HepG2 (cell line): Measurements from ENCODE around the gene NFE2L1. TPM values are rescaled to one million over a fixed set of nuclear protein-coding genes. Genes with fewer than 3 reads are reported as not detected.

Source experiments
- ADNP ChIP-seq: sonication (generic); formaldehyde crosslinking; IDR thresholded peaks from 2 replicates; pipeline ENCODE4 v1.4.0; 2020; ENCODE audit warnings: missing genetic modification reagents
- AGO2 ChIP-seq: fragments of 200-400 bp; formaldehyde crosslinking; optimal IDR thresholded peaks from 2 replicates; pipeline ENCODE3; 2017; ENCODE audit warnings: mild to moderate bottlenecking, low read depth, low read length, moderate library complexity
- ETV5 ChIP-seq: IDR thresholded peaks from 2 replicates; pipeline ENCODE4 v1.6.1; 2018; ENCODE audit warnings: missing biosample characterization, missing genetic modification reagents, inconsistent platforms, borderline replicate concordance
- FOXA3 ChIP-seq: IDR thresholded peaks from 2 replicates; pipeline ENCODE4 v1.6.1; 2016; ENCODE audit warnings: missing genetic modification reagents, missing compliant biosample characterization
- GATA4 ChIP-seq: sonication (generic); IDR thresholded peaks from 2 replicates; pipeline ENCODE4 v1.6.1; 2016; ENCODE audit warnings: antibody characterized with exemption, low read depth, borderline replicate concordance
- HES4 ChIP-seq: sonication (generic); formaldehyde crosslinking; IDR thresholded peaks from 2 replicates; pipeline ENCODE4 v1.9.0; 2021; ENCODE audit warnings: mild to moderate bottlenecking, missing genetic modification reagents, borderline replicate concordance
- MTF1 ChIP-seq: sonication (generic); formaldehyde crosslinking; IDR thresholded peaks from 2 replicates; pipeline ENCODE4 v1.5.0; 2020; ENCODE audit warnings: missing genetic modification reagents
- NCOA2 ChIP-seq: sonication (generic); formaldehyde crosslinking; IDR thresholded peaks from 2 replicates; pipeline ENCODE4 v1.8.0; 2022; ENCODE audit warnings: inconsistent platforms
- NFKB2 ChIP-seq: sonication (generic); formaldehyde crosslinking; IDR thresholded peaks from 2 replicates; pipeline ENCODE4 v1.4.0; 2020; ENCODE audit warnings: missing genetic modification reagents, borderline replicate concordance
- PAX8 ChIP-seq: sonication (generic); formaldehyde crosslinking; IDR thresholded peaks from 2 replicates; pipeline ENCODE4 v1.8.0; 2022; ENCODE audit warnings: mild to moderate bottlenecking, missing genetic modification reagents, borderline replicate concordance
- PLRG1 ChIP-seq: fragments of 450-650 bp; conservative IDR thresholded peaks from 2 replicates; pipeline ENCODE4 v1.6.1; 2016
- STAG1 ChIP-seq: sonication (generic); formaldehyde crosslinking; IDR thresholded peaks from 2 replicates; pipeline ENCODE4 v1.4.0; 2020; ENCODE audit warnings: missing genetic modification reagents
- TEAD2 ChIP-seq: sonication (generic); formaldehyde crosslinking; IDR thresholded peaks from 2 replicates; pipeline ENCODE4 v1.9.0; 2021; ENCODE audit warnings: missing genetic modification reagents
- TSC22D2 ChIP-seq: sonication (generic); formaldehyde crosslinking; IDR thresholded peaks from 2 replicates; pipeline ENCODE4 v1.5.1; 2020; ENCODE audit warnings: missing genetic modification reagents, mild to moderate bottlenecking, borderline replicate concordance
- ZNF839 ChIP-seq: sonication (generic); formaldehyde crosslinking; IDR thresholded peaks from 2 replicates; pipeline ENCODE4 v1.4.0; 2020; ENCODE audit warnings: missing genetic modification reagents, mild to moderate bottlenecking, borderline replicate concordance
- ZSCAN29 ChIP-seq: sonication (generic); formaldehyde crosslinking; conservative IDR thresholded peaks from 2 replicates; pipeline ENCODE4 v1.4.0; 2020; ENCODE audit warnings: mild to moderate bottlenecking, missing genetic modification reagents
- polyA plus RNA-seq, 8 experiments: library from polyadenylated mRNA; depleted of rRNA in 3 of 8; stranded (reverse) in 7 of 8; unstranded in 1 of 8; fragments of >200 nt; fragmentation: Illumina TruSeq in 4 of 8; extraction: Trizol in 4 of 8; gene quantifications; 2 replicates each; pipeline versions ENCODE4 v1.2.1 to v1.2.3, GENCODE V29; 2011 to 2016; ENCODE audit warnings: low read depth in 4 of 8, missing spikeins in 1 of 8, mixed read lengths in 1 of 8; ENCODE audit not compliant: insufficient read depth in 1 of 8
- total RNA-seq, 5 experiments: library from RNA; depleted of rRNA; stranded (reverse); fragments of >200 nt; fragmentation: Illumina TruSeq; extraction: Trizol; gene quantifications; 2 replicates each; pipeline ENCODE4 v1.2.3, GENCODE V29; 2016; ENCODE audit warnings: low read depth in 1 of 5
- TF ChIP-seq, protein P1 (sequence below): sonication (generic); formaldehyde crosslinking; IDR thresholded peaks from 2 replicates; pipeline ENCODE4 v1.8.0; 2023; ENCODE audit warnings: mild to moderate bottlenecking, missing genetic modification reagents
- TF ChIP-seq, protein P2 (sequence below): IDR thresholded peaks from 2 replicates; pipeline ENCODE4 v1.6.1; 2012; ENCODE audit warnings: low read depth, low read length, improper control_type of control experiment
- TF ChIP-seq, protein P3 (sequence below): sonication (generic); formaldehyde crosslinking; IDR thresholded peaks from 2 replicates; pipeline ENCODE4 v1.9.0; 2022; ENCODE audit warnings: low read depth, missing genetic modification reagents
- TF ChIP-seq, protein P4 (sequence below): sonication (generic); formaldehyde crosslinking; IDR thresholded peaks from 2 replicates; pipeline ENCODE4 v1.8.1; 2023; ENCODE audit warnings: mild to moderate bottlenecking, inconsistent platforms, moderate library complexity, missing genetic modification reagents, borderline replicate concordance
- TF ChIP-seq, protein P5 (sequence below): IDR thresholded peaks from 2 replicates; pipeline ENCODE4 v1.6.1; 2012; ENCODE audit warnings: inconsistent platforms

NFE2L1 gene
- total and polyA plus RNA-seq, 2 of the 13 experiments (the other 11 are each of a cell fraction or from before 2014, with no cell fraction given): 67.0 to 234 TPM

DNA sequence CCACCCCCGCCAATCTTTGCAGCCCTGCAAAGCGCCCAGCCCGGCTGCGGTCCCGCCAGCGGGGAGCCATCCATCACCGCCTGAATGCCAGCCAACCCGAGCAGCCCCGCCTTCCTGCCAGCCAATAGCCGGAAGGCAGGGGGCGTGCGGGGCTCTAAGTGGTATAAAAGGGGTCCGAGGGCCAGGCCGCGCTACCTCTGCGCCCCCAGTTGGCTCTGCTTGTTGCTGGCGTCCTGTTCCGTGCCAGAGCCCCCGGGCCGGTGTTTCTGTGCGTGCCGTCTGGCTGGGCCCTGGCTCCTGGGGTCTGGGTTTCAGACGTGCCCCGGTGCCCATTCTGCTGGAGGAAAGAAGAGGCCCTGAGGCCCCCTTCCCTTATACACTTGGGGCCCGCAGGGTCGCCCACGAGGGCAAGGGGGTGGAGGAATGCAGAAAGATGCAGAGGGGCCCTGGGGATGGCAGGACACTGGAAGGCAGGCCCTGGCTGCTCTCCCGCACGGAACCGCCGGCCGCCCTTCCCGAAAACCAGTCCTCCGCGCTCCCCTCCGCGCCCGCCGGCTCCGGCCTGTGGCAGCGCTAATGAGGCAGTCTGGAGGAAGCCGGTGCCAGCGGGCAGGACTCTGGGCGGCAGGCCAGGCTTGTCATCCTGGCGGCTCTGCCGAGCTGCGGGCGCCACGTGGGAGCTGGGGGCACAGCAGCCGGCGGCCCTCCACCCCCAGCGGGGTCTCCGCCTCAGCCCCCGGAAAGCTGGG is 24.6 kb upstream of the NFE2L1 start (continued):
- TF ChIP-seq, protein P1, sequence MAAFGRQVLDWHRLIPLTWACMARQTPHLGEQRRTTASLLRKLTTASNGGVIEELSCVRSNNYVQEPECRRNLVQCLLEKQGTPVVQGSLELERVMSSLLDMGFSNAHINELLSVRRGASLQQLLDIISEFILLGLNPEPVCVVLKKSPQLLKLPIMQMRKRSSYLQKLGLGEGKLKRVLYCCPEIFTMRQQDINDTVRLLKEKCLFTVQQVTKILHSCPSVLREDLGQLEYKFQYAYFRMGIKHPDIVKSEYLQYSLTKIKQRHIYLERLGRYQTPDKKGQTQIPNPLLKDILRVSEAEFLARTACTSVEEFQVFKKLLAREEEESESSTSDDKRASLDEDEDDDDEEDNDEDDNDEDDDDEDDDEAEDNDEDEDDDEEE (CRISPR knock-in tag): 0 out of 2 replicates have a peak, but pooled peaks have one; percentile 70
- TF ChIP-seq ZSCAN29 (CRISPR knock-in tag) (0 out of 2 replicates have a peak, but pooled peaks have one; percentile 34), NFKB2 (CRISPR knock-in tag) (no peak), PAX8 (no peak), TEAD2 (CRISPR knock-in tag) (no peak), NCOA2 (CRISPR knock-in tag) (no peak), ETV5 (CRISPR knock-in tag) (no peak), GATA4 (no peak), ADNP (CRISPR knock-in tag) (no peak), STAG1 (CRISPR knock-in tag) (no peak; the same call in 1 of the 2 replicates), PLRG1 (no peak), HES4 (no peak), AGO2 (no peak), TSC22D2 (no peak), MTF1 (CRISPR knock-in tag) (no peak), ZNF839 (no peak), FOXA3 (no peak)
- TF ChIP-seq, protein P2, sequence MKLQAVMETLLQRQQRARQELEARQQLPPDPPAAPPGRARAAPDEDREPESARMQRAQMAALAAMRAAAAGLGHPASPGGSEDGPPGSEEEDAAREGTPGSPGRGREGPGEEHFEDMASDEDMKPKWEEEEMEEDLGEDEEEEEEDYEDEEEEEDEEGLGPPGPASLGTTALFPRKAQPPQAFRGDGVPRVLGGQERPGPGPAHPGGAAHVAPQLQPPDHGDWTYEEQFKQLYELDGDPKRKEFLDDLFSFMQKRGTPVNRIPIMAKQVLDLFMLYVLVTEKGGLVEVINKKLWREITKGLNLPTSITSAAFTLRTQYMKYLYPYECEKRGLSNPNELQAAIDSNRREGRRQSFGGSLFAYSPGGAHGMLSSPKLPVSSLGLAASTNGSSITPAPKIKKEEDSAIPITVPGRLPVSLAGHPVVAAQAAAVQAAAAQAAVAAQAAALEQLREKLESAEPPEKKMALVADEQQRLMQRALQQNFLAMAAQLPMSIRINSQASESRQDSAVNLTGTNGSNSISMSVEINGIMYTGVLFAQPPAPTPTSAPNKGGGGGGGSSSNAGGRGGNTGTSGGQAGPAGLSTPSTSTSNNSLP: no peak
- TF ChIP-seq, protein P3, sequence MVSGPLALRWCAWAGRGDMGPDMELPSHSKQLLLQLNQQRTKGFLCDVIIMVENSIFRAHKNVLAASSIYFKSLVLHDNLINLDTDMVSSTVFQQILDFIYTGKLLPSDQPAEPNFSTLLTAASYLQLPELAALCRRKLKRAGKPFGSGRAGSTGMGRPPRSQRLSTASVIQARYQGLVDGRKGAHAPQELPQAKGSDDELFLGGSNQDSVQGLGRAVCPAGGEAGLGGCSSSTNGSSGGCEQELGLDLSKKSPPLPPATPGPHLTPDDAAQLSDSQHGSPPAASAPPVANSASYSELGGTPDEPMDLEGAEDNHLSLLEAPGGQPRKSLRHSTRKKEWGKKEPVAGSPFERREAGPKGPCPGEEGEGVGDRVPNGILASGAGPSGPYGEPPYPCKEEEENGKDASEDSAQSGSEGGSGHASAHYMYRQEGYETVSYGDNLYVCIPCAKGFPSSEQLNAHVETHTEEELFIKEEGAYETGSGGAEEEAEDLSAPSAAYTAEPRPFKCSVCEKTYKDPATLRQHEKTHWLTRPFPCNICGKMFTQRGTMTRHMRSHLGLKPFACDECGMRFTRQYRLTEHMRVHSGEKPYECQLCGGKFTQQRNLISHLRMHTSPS (CRISPR knock-in tag): peak; percentile 91
- TF ChIP-seq, protein P4, sequence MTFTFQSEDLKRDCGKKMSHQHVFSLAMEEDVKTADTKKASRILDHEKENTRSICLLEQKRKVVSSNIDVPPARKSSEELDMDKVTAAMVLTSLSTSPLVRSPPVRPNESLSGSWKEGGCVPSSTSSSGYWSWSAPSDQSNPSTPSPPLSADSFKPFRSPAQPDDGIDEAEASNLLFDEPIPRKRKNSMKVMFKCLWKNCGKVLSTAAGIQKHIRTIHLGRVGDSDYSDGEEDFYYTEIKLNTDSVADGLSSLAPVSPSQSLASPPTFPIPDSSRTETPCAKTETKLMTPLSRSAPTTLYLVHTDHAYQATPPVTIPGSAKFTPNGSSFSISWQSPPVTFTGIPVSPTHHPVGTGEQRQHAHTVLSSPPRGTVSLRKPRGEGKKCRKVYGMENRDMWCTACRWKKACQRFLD (CRISPR knock-in tag): no peak; the same call in 1 of the 2 replicates
- TF ChIP-seq, protein P5, sequence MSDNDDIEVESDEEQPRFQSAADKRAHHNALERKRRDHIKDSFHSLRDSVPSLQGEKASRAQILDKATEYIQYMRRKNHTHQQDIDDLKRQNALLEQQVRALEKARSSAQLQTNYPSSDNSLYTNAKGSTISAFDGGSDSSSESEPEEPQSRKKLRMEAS: 0 out of 2 replicates have a peak, but pooled peaks have one; percentile 3
